GM06990 (cell line): ENCODE results near the gene MORN4.

Experiments
- DNase-seq: peaks from one replicate; pipeline ENCODE4 v3.0.0-alpha.2; 2011; ENCODE audit not compliant: insufficient read length; ENCODE audit errors: extremely low read depth
- H3K27me3 ChIP-seq: replicated peaks from 2 replicates; pipeline ENCODE4 v1.6.0; 2011; ENCODE audit warnings: low read length; ENCODE audit not compliant: control insufficient read depth, insufficient read depth
- H3K36me3 ChIP-seq: 2 replicates; pipeline ENCODE4 v1.5.1; 2011; ENCODE audit warnings: low read length; ENCODE audit not compliant: control insufficient read depth, insufficient read depth
- H3K4me3 ChIP-seq: replicated peaks from 2 replicates; pipeline ENCODE4 v1.5.1; 2011; ENCODE audit warnings: low read depth, mild to moderate bottlenecking, control low read depth, low read length
- CTCF ChIP-seq: IDR thresholded peaks from 2 replicates; pipeline ENCODE4 v1.5.1; 2011; ENCODE audit warnings: low read length, control low read depth, mild to moderate bottlenecking, inconsistent platforms; ENCODE audit not compliant: insufficient read depth, poor library complexity, severe bottlenecking

The MORN4 gene

DNA sequence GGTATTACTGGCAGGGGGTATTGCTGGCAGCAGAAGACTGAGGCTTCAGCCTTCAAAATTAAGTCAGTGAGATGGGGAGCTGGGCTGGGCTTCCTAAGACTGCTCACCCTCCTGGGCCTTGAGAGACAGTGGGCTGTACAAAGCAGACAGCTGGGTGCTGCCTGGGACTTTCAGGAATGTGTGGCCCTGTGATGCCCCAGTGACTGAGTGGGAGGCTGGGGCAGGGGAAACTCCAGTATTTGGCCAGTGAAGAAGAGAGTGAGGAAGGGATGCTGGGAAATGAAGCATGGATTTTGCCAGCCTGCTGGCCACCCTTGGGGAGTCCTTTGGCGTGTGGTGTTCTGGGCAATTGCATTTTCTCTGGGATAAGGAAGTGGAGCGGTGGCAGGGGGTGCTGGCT lies 60.3 kb downstream of the MORN4 start:
- Histone ChIP-seq H3K36me3 (no peaks in the 10 kb centered on the region), H3K4me3 (no peak overlapping the region), H3K27me3 (no peaks in the 10 kb centered on the region; the same call in 1 of the 2 replicates)
- DNase-seq, result no peak
- no peak for TF ChIP-seq CTCF

DNA sequence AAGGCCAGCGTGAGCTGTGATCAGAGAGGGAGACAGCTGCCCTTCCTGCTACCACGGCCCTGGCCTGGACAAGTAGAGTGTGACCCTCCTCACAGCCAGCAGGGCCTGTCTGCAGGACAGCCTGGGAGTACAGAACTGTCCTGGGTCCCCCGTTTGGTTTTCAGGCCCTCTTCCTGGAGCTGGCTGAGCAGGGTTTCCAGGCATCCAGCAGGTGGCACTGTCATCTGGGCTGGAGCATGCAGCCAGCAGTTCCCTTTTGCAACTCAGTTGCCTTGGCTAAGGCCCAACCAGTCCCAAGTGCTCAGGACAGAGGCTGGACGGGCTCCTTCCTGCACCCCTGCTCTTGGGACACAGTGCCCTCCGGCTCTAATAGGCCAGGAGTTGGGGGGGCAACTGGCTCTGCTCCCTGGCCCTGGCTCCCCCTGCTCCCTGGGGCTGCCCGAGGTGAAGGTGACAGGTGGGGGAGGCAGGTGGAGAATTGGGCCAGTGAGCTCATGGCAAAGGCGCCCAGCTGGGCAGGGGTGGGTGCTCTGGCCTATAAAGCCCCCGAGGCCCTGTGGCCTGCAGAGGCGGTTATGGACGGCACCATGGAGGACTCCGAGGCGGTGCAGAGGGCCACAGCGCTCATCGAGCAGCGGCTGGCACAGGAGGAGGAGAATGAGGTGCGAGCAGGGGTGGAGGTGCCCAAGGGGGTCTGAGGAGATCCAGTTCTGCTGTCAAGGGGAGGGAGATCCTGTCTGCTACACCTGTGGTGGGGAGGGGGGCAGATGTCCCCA lies 60.9 kb downstream of the MORN4 start, which contains the start of gene ANKRD2:
Gene ANKRD2 (plus strand): TSS at position 566 of the 776 bp plus-strand sequence. CDS start 10 bp downstream, at position 576.
- DNase-seq, result peak; percentile 35
- TF ChIP-seq CTCF, result peak; percentile 94
- Histone ChIP-seq H3K4me3 (no peak within 1 kb of the TSS), H3K36me3 (no peaks in the 10 kb centered on the region), H3K27me3 (no peaks in the 10 kb centered on the region; the same call in 1 of the 2 replicates)

- no peaks in the 10 kb centered on the region; the same call in 1 of the 2 replicates for H3K27me3 ChIP-seq
- H3K4me3 ChIP-seq, result no peak overlapping the region
- DNase-seq, result no peak
- no peaks in the 10 kb centered on the region for H3K36me3 ChIP-seq
- TF ChIP-seq CTCF, result no peak
Measured at GRCh38 chr10:97571622-97572021, 61.7 kb downstream of the MORN4 start.

- DNase-seq, result no peak
- H3K36me3 ChIP-seq, result no peaks in the 10 kb centered on the region
- H3K27me3 ChIP-seq, result no peaks in the 10 kb centered on the region; the same call in 1 of the 2 replicates
- no peak overlapping the region for H3K4me3 ChIP-seq
- no peak for TF ChIP-seq CTCF
Measured at GRCh38 chr10:97570789-97571471, 62.4 kb downstream of the MORN4 start.

- Histone ChIP-seq H3K36me3 (no peaks in the 10 kb centered on the region), H3K27me3 (no peaks in the 10 kb centered on the region; the same call in 1 of the 2 replicates), H3K4me3 (no peak overlapping the region)
- DNase-seq, result no peak
- no peak for TF ChIP-seq CTCF
Measured at GRCh38 chr10:97570146-97570788, 63.0 kb downstream of the MORN4 start.
